H9 (cell line): Measurements from ENCODE around the gene AOC1. TPM values are rescaled to one million over a fixed set of nuclear protein-coding genes. Genes with fewer than 3 reads are reported as not detected.

Experiments used
- DNase-seq: peaks from one replicate; pipeline ENCODE4 v3.0.0-alpha.2; 2017
- H2AFZ ChIP-seq: one replicate; pipeline ENCODE4 v1.6.1; 2013; ENCODE audit warnings: mild to moderate bottlenecking, low read length, control low read depth, moderate library complexity
- H2AK5ac ChIP-seq: 2 replicates; pipeline ENCODE4 v1.6.1; 2013; ENCODE audit warnings: low read length, control low read depth, mixed read lengths; ENCODE audit not compliant: insufficient read length
- H2BK120ac ChIP-seq: one replicate; pipeline ENCODE4 v1.6.1; 2013; ENCODE audit warnings: low read depth, mild to moderate bottlenecking, low read length, control low read depth, inconsistent platforms; ENCODE audit not compliant: poor library complexity, severe bottlenecking
- H2BK12ac ChIP-seq: 2 replicates; pipeline ENCODE4 v1.6.1; 2013; ENCODE audit warnings: low read length, control low read depth, mixed read lengths, low read depth; ENCODE audit not compliant: insufficient read length
- H2BK15ac ChIP-seq: 2 replicates; pipeline ENCODE4 v1.6.1; 2013; ENCODE audit warnings: low read depth, low read length, control low read depth
- H2BK20ac ChIP-seq: one replicate; pipeline ENCODE4 v1.6.1; 2013; ENCODE audit warnings: low read depth, mild to moderate bottlenecking, low read length, control low read depth, inconsistent platforms; ENCODE audit not compliant: poor library complexity, severe bottlenecking
- H2BK5ac ChIP-seq: 2 replicates; pipeline ENCODE4 v1.6.1; 2013; ENCODE audit warnings: low read length, control low read depth, mixed read lengths; ENCODE audit not compliant: insufficient read length
- H3K14ac ChIP-seq: 2 replicates; pipeline ENCODE4 v1.6.1; 2013; ENCODE audit warnings: low read length, control low read depth; ENCODE audit not compliant: insufficient read depth
- H3K18ac ChIP-seq: 2 replicates; pipeline ENCODE4 v1.6.1; 2013; ENCODE audit warnings: low read depth, mild to moderate bottlenecking, mixed read lengths, low read length, control low read depth; ENCODE audit not compliant: insufficient read length
- H3K23ac ChIP-seq: 2 replicates; pipeline ENCODE4 v1.6.1; 2013; ENCODE audit warnings: low read length, control low read depth, mixed read lengths, low read depth; ENCODE audit not compliant: insufficient read length
- H3K23me2 ChIP-seq: 2 replicates; pipeline ENCODE4 v1.6.1; 2013; ENCODE audit warnings: low read depth, mild to moderate bottlenecking, mixed read lengths, low read length, control low read depth; ENCODE audit not compliant: insufficient read length, poor library complexity, severe bottlenecking
- H3K27ac ChIP-seq: 2 replicates; pipeline ENCODE4 v1.5.1; 2013; ENCODE audit warnings: low read length, control low read depth, mixed read lengths, low read depth; ENCODE audit not compliant: insufficient read length
- H3K27me3 ChIP-seq: 2 replicates; pipeline ENCODE4 v1.6.1; 2013; ENCODE audit warnings: low read length, control low read depth, inconsistent platforms; ENCODE audit not compliant: insufficient read depth
- H3K4ac ChIP-seq: 2 replicates; pipeline ENCODE4 v1.6.1; 2013; ENCODE audit warnings: low read depth, mild to moderate bottlenecking, control low read depth, inconsistent platforms, low read length, moderate library complexity
- H3K4me1 ChIP-seq: 2 replicates; pipeline ENCODE4 v1.6.1; 2013; ENCODE audit warnings: low read length, control low read depth, inconsistent platforms; ENCODE audit not compliant: insufficient read depth
- H3K4me2 ChIP-seq: 2 replicates; pipeline ENCODE4 v1.6.1; 2013; ENCODE audit warnings: low read length, control low read depth, mixed read lengths; ENCODE audit not compliant: insufficient read length, insufficient read depth
- H3K56ac ChIP-seq: 2 replicates; pipeline ENCODE4 v1.6.1; 2013; ENCODE audit warnings: low read depth, mild to moderate bottlenecking, mixed read lengths, low read length, control low read depth; ENCODE audit not compliant: insufficient read length
- H3K79me1 ChIP-seq: 2 replicates; pipeline ENCODE4 v1.6.1; 2013; ENCODE audit warnings: low read depth, mild to moderate bottlenecking, moderate library complexity, low read length, control low read depth, inconsistent platforms; ENCODE audit not compliant: insufficient read depth, poor library complexity, severe bottlenecking
- H3K79me2 ChIP-seq: 2 replicates; pipeline ENCODE4 v1.6.1; 2013; ENCODE audit warnings: low read length, control low read depth, inconsistent platforms; ENCODE audit not compliant: insufficient read depth
- H3K9ac ChIP-seq: 2 replicates; pipeline ENCODE4 v1.6.1; 2013; ENCODE audit warnings: low read length, control low read depth, mixed read lengths; ENCODE audit not compliant: insufficient read length; ENCODE audit errors: extremely low read depth
- H3K9me3 ChIP-seq: one replicate; pipeline ENCODE4 v1.6.1; 2013; ENCODE audit warnings: low read depth, low read length, inconsistent platforms; ENCODE audit not compliant: control insufficient read depth
- H3T11ph ChIP-seq: one replicate; pipeline ENCODE4 v1.6.1; 2013; ENCODE audit warnings: mild to moderate bottlenecking, low read length, control low read depth, inconsistent platforms
- H4K20me1 ChIP-seq: one replicate; pipeline ENCODE4 v1.6.1; 2013; ENCODE audit not compliant: control insufficient read depth, insufficient read length, insufficient read depth
- H4K5ac ChIP-seq: 2 replicates; pipeline ENCODE4 v1.6.1; 2013; ENCODE audit warnings: low read depth, mild to moderate bottlenecking, mixed read lengths, low read length, control low read depth; ENCODE audit not compliant: insufficient read length
- H4K8ac ChIP-seq: replicated peaks from 2 replicates; pipeline ENCODE4 v1.6.1; 2013; ENCODE audit warnings: low read length, control low read depth, mixed read lengths, low read depth; ENCODE audit not compliant: insufficient read length
- H4K91ac ChIP-seq: 2 replicates; pipeline ENCODE4 v1.6.1; 2013; ENCODE audit warnings: low read depth, mild to moderate bottlenecking, moderate library complexity, mixed read lengths, low read length, control low read depth; ENCODE audit not compliant: insufficient read length
- H3K27ac Mint-ChIP-seq, 3 experiments: 2 replicates in 2 of 3; 3 replicates in 1 of 3; pipeline ENCODE4 v1.8.0; 2020 to 2021; ENCODE audit warnings: mixed read lengths in 3 of 3, mild to moderate bottlenecking in 1 of 3, moderate library complexity in 1 of 3
- H3K27me3 Mint-ChIP-seq: 2 replicates; pipeline ENCODE4 v1.8.0; 2021; ENCODE audit warnings: low read depth, mild to moderate bottlenecking, moderate library complexity, mixed read lengths
- H3K36me3 Mint-ChIP-seq, 3 experiments: 2 replicates in 2 of 3; 3 replicates in 1 of 3; pipeline ENCODE4 v1.8.0; 2020 to 2021; ENCODE audit warnings: low read depth in 3 of 3, mixed read lengths in 3 of 3; ENCODE audit not compliant: insufficient read depth in 1 of 3
- H3K4me1 Mint-ChIP-seq, 2 experiments: 2 replicates each; pipeline ENCODE4 v1.8.0; 2020; ENCODE audit warnings: mixed read lengths in 2 of 2
- H3K4me3 Mint-ChIP-seq, 2 experiments: 2 replicates in 1 of 2; 3 replicates in 1 of 2; pipeline ENCODE4 v1.8.0; 2020 to 2021; ENCODE audit warnings: mild to moderate bottlenecking in 2 of 2, mixed read lengths in 2 of 2, moderate library complexity in 1 of 2
- H3K9me3 Mint-ChIP-seq, 2 experiments: 2 replicates in 1 of 2; 3 replicates in 1 of 2; pipeline ENCODE4 v1.8.0; 2020; ENCODE audit warnings: mild to moderate bottlenecking in 2 of 2, mixed read lengths in 2 of 2, moderate library complexity in 1 of 2
- CTCF ChIP-seq: fragments of 200-600 bp; sonication (generic); conservative IDR thresholded peaks from 3 replicates; pipeline ENCODE4 v1.8.0; 2021; ENCODE audit warnings: antibody characterized with exemption, mild to moderate bottlenecking
- WGBS: extraction: QIAGEN DNeasy Blood & Tissue Kit; methylation state at CpG from one replicate; pipeline ENCODE4 v1.1.7; 2013; ENCODE audit warnings: missing lambda C conversion rate, low lambda C conversion rate, mixed read lengths; ENCODE audit not compliant: insufficient read length; ENCODE audit errors: extremely low coverage; 5-methylcytosine and 5-hydroxymethylcytosine counted together
- total RNA-seq: library from RNA; stranded (reverse); gene quantifications from 2 replicates; pipeline ENCODE4 v1.2.1, GENCODE V29; 2021

AOC1 gene
- total RNA-seq, 1 experiment from 2014 or later, result 0.28 TPM

GRCh38 chr7:150908173-150908572 is 55.9 kb downstream of the AOC1 start:
- Mint-ChIP-seq H3K27me3 (peaks cover 52% of the 10 kb centered on the region), H3K36me3 (no peaks in the 10 kb centered on the region), H3K4me3 (no peak overlapping the region), H3K9me3 (peaks cover 0 to 3% of the 10 kb centered on the region in 2 experiments; a peak in 2 of 5 replicates), H3K27ac (no peak overlapping the region), H3K4me1 (peaks cover 14 to 15% of the 10 kb centered on the region in 2 experiments)
- no peak for TF ChIP-seq CTCF
- Histone ChIP-seq H4K5ac (no peak overlapping the region), H3K9ac (no peak overlapping the region), H2BK20ac (no peak overlapping the region), H4K91ac (no peak overlapping the region), H3K23ac (no peak overlapping the region), H2BK120ac (no peak overlapping the region), H2BK5ac (no peak overlapping the region), H2AFZ (no peak overlapping the region), H3K4me2 (no peak overlapping the region), H3K4ac (no peak overlapping the region), H3K9me3 (no peaks in the 10 kb centered on the region), H3K4me1 (peaks cover 2% of the 10 kb centered on the region; the same call in 1 of the 2 replicates), H3K14ac (no peak overlapping the region), H3K23me2 (no peaks in the 10 kb centered on the region), H2BK15ac (no peak overlapping the region), H4K20me1 (no peaks in the 10 kb centered on the region), H3K79me1 (no peaks in the 10 kb centered on the region), H2BK12ac (no peak overlapping the region), H4K8ac (no peak overlapping the region), H2AK5ac (no peak overlapping the region), H3T11ph (no peak overlapping the region), H3K56ac (no peak overlapping the region), H3K18ac (no peak overlapping the region), H3K79me2 (no peaks in the 10 kb centered on the region), H3K27ac (no peak overlapping the region), H3K27me3 (no peaks in the 10 kb centered on the region)
- DNase-seq, result no peak
- WGBS, result no CpG with 5 or more reads among the region's 2 CpGs
